Thyroid gland (tissue), 4 donors: ENCODE data around the gene SAFB.

Experiments used
- POLR2A ChIP-seq, 2 donors: fragments of 450-650 bp; IDR thresholded peaks; one replicate each; pipeline ENCODE4 v1.6.1; 2017; ENCODE audit warnings: antibody characterized with exemption in 2 of 2, mild to moderate bottlenecking in 2 of 2, moderate library complexity in 1 of 2
- TF ChIP-seq, protein P1 (sequence below), 6 experiments: fragments of 200-600 bp in 3 of 6; fragments of 450-650 bp in 3 of 6; sonication (generic) in 3 of 6; IDR thresholded peaks; one replicate each; pipeline ENCODE4 v1.5.1; 2016 to 2019; ENCODE audit warnings: antibody characterized with exemption in 6 of 6, mild to moderate bottlenecking in 2 of 6, inconsistent platforms in 1 of 6, moderate library complexity in 1 of 6

DNA sequence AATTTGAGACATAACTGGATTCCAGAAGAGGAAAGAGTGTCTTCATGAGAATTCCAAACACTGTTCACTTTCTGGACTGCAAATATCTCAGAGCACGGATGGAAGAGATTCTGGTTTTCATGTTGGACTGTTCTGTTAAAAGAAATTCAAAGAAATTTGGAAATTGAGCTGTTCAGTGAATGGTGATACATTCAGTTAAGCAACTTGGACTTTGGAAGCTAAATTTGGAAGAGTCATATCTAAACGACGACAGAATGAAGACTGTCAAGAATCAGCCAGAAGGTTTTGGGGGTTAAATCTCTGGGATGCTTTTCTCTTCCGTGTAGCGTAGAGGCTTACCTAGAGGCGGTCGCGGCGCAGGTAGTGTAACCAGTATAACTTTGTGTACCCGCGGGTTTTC, 25.6 kb downstream of the SAFB start:
- TF ChIP-seq, protein P1, sequence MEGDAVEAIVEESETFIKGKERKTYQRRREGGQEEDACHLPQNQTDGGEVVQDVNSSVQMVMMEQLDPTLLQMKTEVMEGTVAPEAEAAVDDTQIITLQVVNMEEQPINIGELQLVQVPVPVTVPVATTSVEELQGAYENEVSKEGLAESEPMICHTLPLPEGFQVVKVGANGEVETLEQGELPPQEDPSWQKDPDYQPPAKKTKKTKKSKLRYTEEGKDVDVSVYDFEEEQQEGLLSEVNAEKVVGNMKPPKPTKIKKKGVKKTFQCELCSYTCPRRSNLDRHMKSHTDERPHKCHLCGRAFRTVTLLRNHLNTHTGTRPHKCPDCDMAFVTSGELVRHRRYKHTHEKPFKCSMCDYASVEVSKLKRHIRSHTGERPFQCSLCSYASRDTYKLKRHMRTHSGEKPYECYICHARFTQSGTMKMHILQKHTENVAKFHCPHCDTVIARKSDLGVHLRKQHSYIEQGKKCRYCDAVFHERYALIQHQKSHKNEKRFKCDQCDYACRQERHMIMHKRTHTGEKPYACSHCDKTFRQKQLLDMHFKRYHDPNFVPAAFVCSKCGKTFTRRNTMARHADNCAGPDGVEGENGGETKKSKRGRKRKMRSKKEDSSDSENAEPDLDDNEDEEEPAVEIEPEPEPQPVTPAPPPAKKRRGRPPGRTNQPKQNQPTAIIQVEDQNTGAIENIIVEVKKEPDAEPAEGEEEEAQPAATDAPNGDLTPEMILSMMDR (IDR thresholded peaks at IDR 0.05), result no peak
- no peak for TF ChIP-seq POLR2A (IDR thresholded peaks at IDR 0.05)
